ENCODE results near the gene FUT3.

Gene FUT3

GRCh38 chr19:5800361-5801270, 50.6 kb downstream of the FUT3 start:
- no peak for DNase-seq

- no peak for DNase-seq
Measured at GRCh38 chr19:5799247-5800241, 51.7 kb downstream of the FUT3 start.

- DNase-seq: no peak
Measured at GRCh38 chr19:5798244-5798643, 53.0 kb downstream of the FUT3 start.

GRCh38 chr19:5795382-5795919, 55.8 kb downstream of the FUT3 start:
- DNase-seq: no peak

GRCh38 chr19:5793188-5793587, 58.1 kb downstream of the FUT3 start:
- DNase-seq: no peak

All from activated gamma-delta T cell (primary cell).